Stomach (tissue), 9 donors: Measurements from ENCODE around the gene CHST11. TPM values are rescaled to one million over a fixed set of nuclear protein-coding genes. Genes with fewer than 3 reads are reported as not detected.

Source experiments
- DNase-seq, 2 donors: peaks; one replicate each; pipeline versions ENCODE4 v3.0.0 to v3.0.0-alpha.2; 2013 to 2019
- H3K27ac ChIP-seq, 5 donors: fragments of 200-600 bp in 4 of 5; sonication (generic) in 4 of 5; one replicate each; pipeline ENCODE4 v1.5.1; 2013 to 2019; ENCODE audit warnings: mild to moderate bottlenecking in 1 of 5, moderate library complexity in 1 of 5
- H3K27me3 ChIP-seq, 3 donors: fragments of 200-600 bp; sonication (generic); one replicate each; pipeline ENCODE4 v1.5.1; 2017 to 2019; ENCODE audit warnings: mixed run types in 1 of 3
- H3K36me3 ChIP-seq, 4 donors: fragments of 200-600 bp; sonication (generic); 1 replicate in 3 of 4; 2 replicates in 1 of 4; pipeline ENCODE4 v1.5.1; 2016 to 2019
- H3K4me1 ChIP-seq, 4 donors: fragments of 200-600 bp; sonication (generic); one replicate each; pipeline ENCODE4 v1.5.1; 2016 to 2019
- H3K4me3 ChIP-seq, 4 donors: fragments of 200-600 bp; sonication (generic) in 3 of 4; one replicate each; pipeline ENCODE4 v1.5.1; 2016 to 2019; ENCODE audit warnings: mild to moderate bottlenecking in 1 of 4
- H3K9me3 ChIP-seq, 4 donors: fragments of 200-600 bp; sonication (generic); one replicate each; pipeline ENCODE4 v1.5.1; 2016 to 2019
- EP300 ChIP-seq: sonication (generic); formaldehyde crosslinking; IDR thresholded peaks from one replicate; pipeline ENCODE4 v1.6.1; 2017; ENCODE audit warnings: antibody characterized with exemption
- POLR2A ChIP-seq, 4 donors: fragments of 450-650 bp; IDR thresholded peaks; one replicate each; pipeline ENCODE4 v1.6.1; 2016; ENCODE audit warnings: antibody characterized with exemption in 4 of 4, control low read depth in 2 of 4, mild to moderate bottlenecking in 1 of 4, moderate library complexity in 1 of 4
- POLR2AphosphoS5 ChIP-seq, 3 donors: sonication (generic); formaldehyde crosslinking; IDR thresholded peaks; one replicate each; pipeline ENCODE4 v1.6.1; 2016; ENCODE audit warnings: antibody characterized with exemption in 3 of 3
- WGBS, 5 donors: extraction: QIAGEN DNeasy Blood & Tissue Kit in 3 of 5; methylation state at CpG; one replicate each; pipeline versions ENCODE4 v1.1.5 to v1.1.7; 2013 to 2018; 5-methylcytosine and 5-hydroxymethylcytosine counted together
- intact Hi-C: fragments of 100-400 bp; cut with DNase I; formaldehyde crosslinking; loops from one replicate; pipeline ENCODE4 v1.15.1; 2023; ENCODE audit warnings: low total_unique reads
- polyA plus RNA-seq, 3 donors: library from polyadenylated mRNA; stranded (reverse); fragments of 200-250 nt; gene quantifications; one replicate each; pipeline ENCODE4 v1.2.3, GENCODE V29; 2013
- total RNA-seq, 5 donors: library from RNA; depleted of rRNA; stranded (reverse); fragments of >200 nt; gene quantifications; one replicate each; pipeline versions ENCODE4 v1.1.0 to v1.2.3, GENCODE V29; 2014 to 2016
- TF ChIP-seq, protein P1 (sequence below), 7 experiments: fragments of 450-650 bp in 4 of 7; fragments of 200-600 bp in 3 of 7; sonication (generic) in 3 of 7; IDR thresholded peaks; one replicate each; pipeline ENCODE4 v1.5.1; 2016 to 2019; ENCODE audit warnings: antibody characterized with exemption in 7 of 7, control low read depth in 2 of 7, mild to moderate bottlenecking in 1 of 7
- donor health status: healthy with polysubstance abuse.
- donor health status: Bipolar disorder and iron deficiency.
- donor health status: healthy.

The CHST11 gene
- total and polyA plus RNA-seq, 8 donors: 2.3 to 192 (median 18.6) TPM

DNA sequence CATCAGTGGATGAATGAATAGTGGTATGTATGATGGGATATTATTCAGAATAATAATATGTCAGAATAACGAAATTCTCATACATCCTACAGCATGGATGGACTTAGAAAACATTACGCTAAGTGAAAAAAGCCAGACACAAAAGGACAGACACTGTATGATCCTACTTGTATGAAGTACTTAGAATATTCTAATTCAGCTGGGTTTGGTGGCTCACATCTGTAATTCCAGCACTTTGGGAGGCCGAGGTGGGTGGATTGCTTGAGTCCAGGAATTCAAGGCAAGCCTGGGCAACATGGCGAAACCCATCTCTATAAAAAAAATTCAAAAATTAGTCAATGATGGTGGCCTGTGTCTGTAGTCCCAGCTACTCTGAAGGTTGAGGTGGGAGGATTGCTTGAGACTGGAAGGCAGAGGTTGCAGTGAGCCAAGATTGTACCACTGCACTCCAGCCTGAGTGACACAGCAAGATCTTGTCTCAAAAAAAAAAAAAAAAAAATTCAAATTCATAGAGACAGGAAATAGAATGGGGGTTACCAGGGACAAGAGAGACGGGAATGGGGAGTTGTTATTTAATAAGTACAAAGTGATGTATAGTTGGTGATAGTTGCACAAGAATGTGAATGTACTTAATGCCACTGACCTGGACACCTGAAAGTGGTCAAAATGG, 132.3 kb downstream of the CHST11 start:
- H3K4me1 ChIP-seq: peaks cover 0 to 18% (median 5%) of the 10 kb centered on the region in 4 donors
- no peak overlapping the region for H3K27ac ChIP-seq
- H3K36me3 ChIP-seq: no peaks in the 10 kb centered on the region
- TF ChIP-seq EP300 (no peak), POLR2A (IDR thresholded peaks at IDR 0.05) (no peak), POLR2AphosphoS5 (IDR thresholded peaks at IDR 0.05) (no peak)
- TF ChIP-seq, protein P1, sequence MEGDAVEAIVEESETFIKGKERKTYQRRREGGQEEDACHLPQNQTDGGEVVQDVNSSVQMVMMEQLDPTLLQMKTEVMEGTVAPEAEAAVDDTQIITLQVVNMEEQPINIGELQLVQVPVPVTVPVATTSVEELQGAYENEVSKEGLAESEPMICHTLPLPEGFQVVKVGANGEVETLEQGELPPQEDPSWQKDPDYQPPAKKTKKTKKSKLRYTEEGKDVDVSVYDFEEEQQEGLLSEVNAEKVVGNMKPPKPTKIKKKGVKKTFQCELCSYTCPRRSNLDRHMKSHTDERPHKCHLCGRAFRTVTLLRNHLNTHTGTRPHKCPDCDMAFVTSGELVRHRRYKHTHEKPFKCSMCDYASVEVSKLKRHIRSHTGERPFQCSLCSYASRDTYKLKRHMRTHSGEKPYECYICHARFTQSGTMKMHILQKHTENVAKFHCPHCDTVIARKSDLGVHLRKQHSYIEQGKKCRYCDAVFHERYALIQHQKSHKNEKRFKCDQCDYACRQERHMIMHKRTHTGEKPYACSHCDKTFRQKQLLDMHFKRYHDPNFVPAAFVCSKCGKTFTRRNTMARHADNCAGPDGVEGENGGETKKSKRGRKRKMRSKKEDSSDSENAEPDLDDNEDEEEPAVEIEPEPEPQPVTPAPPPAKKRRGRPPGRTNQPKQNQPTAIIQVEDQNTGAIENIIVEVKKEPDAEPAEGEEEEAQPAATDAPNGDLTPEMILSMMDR (IDR thresholded peaks at IDR 0.05): no peak
- H3K4me3 ChIP-seq: no peak overlapping the region
- DNase-seq: no peak
- no peaks in the 10 kb centered on the region for H3K27me3 ChIP-seq
- intact Hi-C loops: no loop called here
- WGBS, 5 donors: 75 to 85% (median 76%) methylated on average over 5 of the region's 5 CpGs
- H3K9me3 ChIP-seq: no peaks in the 10 kb centered on the region

DNA sequence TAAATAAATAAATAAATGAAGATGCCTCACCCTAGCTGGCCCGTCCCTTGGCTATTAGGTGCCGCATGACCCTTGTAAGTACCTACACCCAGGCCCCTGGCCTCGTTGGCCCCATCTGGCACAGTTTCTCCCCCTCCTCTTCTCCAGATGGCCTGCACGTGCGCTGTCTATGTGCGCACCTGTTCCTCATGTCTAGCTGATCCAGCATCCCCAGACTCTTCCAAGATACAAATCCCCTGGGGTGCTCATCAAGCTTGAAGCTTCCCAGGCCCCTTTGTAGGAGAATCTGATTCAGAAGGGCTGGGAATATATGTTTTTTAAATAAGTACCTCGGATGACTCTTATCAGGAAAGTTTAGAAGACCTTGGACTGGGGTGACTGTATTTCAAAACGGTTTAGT, 133.3 kb downstream of the CHST11 start:
- no peak for TF ChIP-seq EP300
- TF ChIP-seq, protein P1 (IDR thresholded peaks at IDR 0.05): no peak
- TF ChIP-seq POLR2AphosphoS5 (IDR thresholded peaks at IDR 0.05): no peak
- TF ChIP-seq POLR2A (IDR thresholded peaks at IDR 0.05): no peak
- DNase-seq: no peak
- Histone ChIP-seq H3K27ac (no peak overlapping the region), H3K27me3 (no peaks in the 10 kb centered on the region), H3K36me3 (no peaks in the 10 kb centered on the region), H3K4me3 (no peak overlapping the region), H3K9me3 (no peaks in the 10 kb centered on the region), H3K4me1 (peaks cover 0 to 18% (median 6%) of the 10 kb centered on the region in 4 donors)
- intact Hi-C loops: no loop called here
- 90 to 95% (median 92%) methylated on average over 8 of the region's 8 CpGs for WGBS, 5 donors

DNA sequence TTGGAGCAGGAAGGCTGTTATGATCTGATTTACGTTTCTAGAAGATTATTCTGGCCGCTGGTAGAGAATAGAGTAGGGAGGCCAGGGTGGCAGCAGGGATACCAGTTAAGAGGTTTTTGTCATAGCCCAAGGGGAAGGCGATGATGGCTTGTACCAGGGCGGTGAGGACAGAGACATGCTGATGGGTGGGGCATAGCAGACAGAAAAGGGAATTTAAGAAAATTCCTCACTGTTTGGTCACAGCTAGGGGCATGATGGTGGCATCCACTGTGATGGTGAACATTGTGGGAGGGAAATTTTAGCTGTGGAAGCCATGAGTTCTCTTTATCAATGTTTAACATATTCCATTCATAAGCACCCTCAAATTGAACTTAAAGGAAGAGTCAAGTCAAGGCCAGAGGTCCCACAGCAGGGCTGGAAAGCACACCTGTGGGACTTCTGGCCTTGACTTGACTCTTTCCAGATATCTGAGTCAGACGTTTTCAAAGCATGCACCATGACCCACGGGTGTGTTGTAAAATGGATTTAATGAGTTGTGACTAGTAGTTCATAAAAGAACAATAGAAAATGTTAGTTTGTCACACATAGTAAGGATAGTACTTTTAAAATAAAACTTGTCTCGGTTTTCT, 134.6 kb downstream of the CHST11 start:
- Histone ChIP-seq H3K4me1 (peaks cover 0 to 23% (median 14%) of the 10 kb centered on the region in 4 donors), H3K27ac (no peak overlapping the region), H3K36me3 (no peaks in the 10 kb centered on the region), H3K27me3 (no peaks in the 10 kb centered on the region), H3K9me3 (no peaks in the 10 kb centered on the region), H3K4me3 (no peak overlapping the region)
- DNase-seq: no peak
- 69 to 79% (median 74%) methylated on average over 7 of the region's 7 CpGs for WGBS, 5 donors
- TF ChIP-seq POLR2A (IDR thresholded peaks at IDR 0.05): no peak
- no peak for TF ChIP-seq EP300
- TF ChIP-seq POLR2AphosphoS5 (IDR thresholded peaks at IDR 0.05): no peak
- TF ChIP-seq, protein P1 (IDR thresholded peaks at IDR 0.05): no peak
- intact Hi-C loops: no loop called here

DNA sequence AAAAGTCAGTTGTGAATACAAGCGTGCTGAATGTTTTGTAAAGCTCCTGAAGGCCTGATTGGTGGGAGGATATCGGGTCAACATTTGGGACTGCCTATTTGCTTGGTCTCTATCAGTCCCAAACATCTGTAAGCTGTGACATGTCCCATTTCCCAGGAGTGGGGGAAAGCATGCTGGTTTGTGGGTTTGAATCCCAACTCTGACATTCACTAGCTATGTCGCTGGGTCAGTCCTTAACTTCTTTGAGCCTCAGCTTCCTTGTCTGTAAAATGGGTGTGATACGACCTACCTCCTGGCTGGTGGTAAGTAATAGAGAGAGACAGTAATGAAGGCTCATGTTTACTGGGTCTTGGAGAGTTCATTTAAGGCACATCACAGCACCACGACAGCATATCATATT, 136.7 kb downstream of the CHST11 start:
- 76 to 97% (median 96%) methylated on average over 5 of the region's 5 CpGs for WGBS, 5 donors
- no peak for TF ChIP-seq POLR2AphosphoS5 (IDR thresholded peaks at IDR 0.05)
- no peak for TF ChIP-seq EP300
- TF ChIP-seq, protein P1 (IDR thresholded peaks at IDR 0.05): no peak
- TF ChIP-seq POLR2A (IDR thresholded peaks at IDR 0.05): no peak
- Histone ChIP-seq H3K9me3 (no peaks in the 10 kb centered on the region), H3K4me1 (peaks cover 0 to 33% (median 19%) of the 10 kb centered on the region in 4 donors), H3K36me3 (no peaks in the 10 kb centered on the region), H3K27ac (no peak overlapping the region), H3K4me3 (no peak overlapping the region), H3K27me3 (no peaks in the 10 kb centered on the region)
- DNase-seq: no peak
- intact Hi-C loops: no loop called here
